K562 (cell line): ENCODE measurements around the gene ZNF32. TPM values are rescaled to one million over a fixed set of nuclear protein-coding genes. Genes with fewer than 3 reads are reported as not detected.
A peak's percentile ranks its signal among the peaks of the same experiment; 100 is the strongest.

Experiments used
- ATAC-seq: fragments of 200-7000 bp; cut with Tn5 transposase; 3 replicates; pipeline ENCODE4 v1.9.1; 2020; ENCODE audit warnings: moderate library complexity
- BruUV-seq: library from RNA; stranded (reverse); fragments of 400-500 nt; replicated peaks from 2 replicates; lab custom pipeline; 2021; lab: Mats Ljungman, UMichigan
- CTCF ChIA-PET: fragments of 300-600 bp; formaldehyde crosslinking; extraction: SDS; loops from one replicate; lab custom pipeline; 2021; ENCODE audit warnings: low intra/inter-chr PET ratio; lab: Yijun Ruan, JAX
- POLR2A ChIA-PET: fragments of 300-600, 350-650 bp; sonication (Branson Sonifier 250); formaldehyde crosslinking; extraction: SDS; loops from one replicate; lab custom pipeline; 2021; ENCODE audit warnings: antibody characterized with exemption, inconsistent platforms; lab: Yijun Ruan, JAX
- DNase-seq, 4 experiments: peaks; one replicate each; pipeline versions ENCODE4 v3.0.0 to v3.0.0-alpha.2; 2011 to 2018; ENCODE audit warnings: low spot score in 3 of 4, mixed read lengths in 3 of 4; ENCODE audit errors: extremely low read depth in 1 of 4
- FAIRE-seq: peaks from 2 replicates; lab custom pipeline; 2011; peaks lifted over from hg19 to GRCh38; lab: Jason Lieb, UNC
- H2AFZ ChIP-seq: 2 replicates; pipeline ENCODE4 v1.6.0; 2011; ENCODE audit warnings: low read depth, low read length, control low read depth, inconsistent platforms
- H3K27ac ChIP-seq: fragments of 200-600 bp; 3 replicates; pipeline ENCODE4 v1.8.0; 2011; ENCODE audit warnings: low read depth, mild to moderate bottlenecking, control low read depth, inconsistent platforms, low read length, moderate library complexity, mixed read lengths; ENCODE audit errors: extremely low read depth
- H3K27me3 ChIP-seq, 2 experiments: fragments of 300-600 bp in 1 of 2; 2 replicates in 1 of 2; 3 replicates in 1 of 2; pipeline versions ENCODE4 v1.6.0 to v1.8.0; 2011; ENCODE audit warnings: inconsistent platforms in 2 of 2, low read length in 2 of 2, mild to moderate bottlenecking in 1 of 2, mixed read lengths in 1 of 2, moderate library complexity in 1 of 2; ENCODE audit not compliant: control insufficient read depth in 2 of 2, insufficient read depth in 2 of 2
- H3K36me3 ChIP-seq: fragments of 300-600 bp; 3 replicates; pipeline ENCODE4 v1.8.0; 2011; ENCODE audit warnings: mild to moderate bottlenecking, low read length, inconsistent platforms; ENCODE audit not compliant: control insufficient read depth, insufficient read depth
- H3K4me1 ChIP-seq, 2 experiments: fragments of 200-600 bp in 1 of 2; replicated peaks in 1 of 2; 2 replicates in 1 of 2; 3 replicates in 1 of 2; pipeline versions ENCODE4 v1.5.1 to v1.8.0; 2011; ENCODE audit warnings: inconsistent platforms in 2 of 2, low read length in 2 of 2, mild to moderate bottlenecking in 1 of 2, mixed read lengths in 1 of 2, moderate library complexity in 1 of 2; ENCODE audit not compliant: control insufficient read depth in 2 of 2, insufficient read depth in 2 of 2
- H3K4me2 ChIP-seq: 2 replicates; pipeline ENCODE4 v1.6.1; 2011; ENCODE audit warnings: low read length, control low read depth, inconsistent platforms, mixed read lengths; ENCODE audit not compliant: insufficient read depth
- H3K4me3 ChIP-seq: fragments of 200-600 bp; sonication (generic), shearing (Covaris generic); 2 replicates; pipeline ENCODE4 v1.5.1; 2016; ENCODE audit warnings: control low read depth, inconsistent platforms
- H3K79me2 ChIP-seq: fragments of 200-600 bp; 3 replicates; pipeline ENCODE4 v1.8.0; 2011; ENCODE audit warnings: low read length, inconsistent platforms; ENCODE audit not compliant: control insufficient read depth, insufficient read depth
- H3K9ac ChIP-seq, 2 experiments: 2 replicates each; pipeline versions ENCODE4 v1.6.0 to v1.6.1; 2011; ENCODE audit warnings: low read depth in 2 of 2, low read length in 2 of 2, control low read depth in 1 of 2, inconsistent platforms in 1 of 2, mild to moderate bottlenecking in 1 of 2, mixed read lengths in 1 of 2; ENCODE audit not compliant: insufficient read depth in 1 of 2
- H3K9me1 ChIP-seq: one replicate; pipeline ENCODE4 v1.6.0; 2011; ENCODE audit warnings: inconsistent platforms, mild to moderate bottlenecking, low read length, moderate library complexity; ENCODE audit not compliant: control insufficient read depth, insufficient read depth
- H3K9me3 ChIP-seq: replicated peaks from 2 replicates; pipeline ENCODE4 v1.5.1; 2011; ENCODE audit warnings: low read depth, low read length, inconsistent platforms; ENCODE audit not compliant: control insufficient read depth, insufficient read depth
- H4K20me1 ChIP-seq: replicated peaks from 2 replicates; pipeline ENCODE4 v1.6.1; 2011; ENCODE audit warnings: low read length, inconsistent platforms, mixed read lengths; ENCODE audit not compliant: control insufficient read depth, insufficient read depth
- FOSL1 ChIP-seq: fragments of 200-800 bp; sonication (Bioruptor generic); conservative IDR thresholded peaks from 2 replicates; pipeline ENCODE4 v1.6.1; 2016; ENCODE audit warnings: missing genetic modification characterization, missing compliant biosample characterization
- KLF6 ChIP-seq: fragments of 250-450 bp; sonication (Bioruptor Pico); IDR thresholded peaks from 2 replicates; pipeline ENCODE4 v1.4.0; 2020; ENCODE audit warnings: mild to moderate bottlenecking, moderate library complexity, borderline replicate concordance
- NR2C1 ChIP-seq, 2 experiments: fragments of 450-650 bp; IDR thresholded peaks; 2 replicates each; pipeline ENCODE4 v1.6.1; 2017; ENCODE audit warnings: mild to moderate bottlenecking in 2 of 2, antibody characterized with exemption in 1 of 2, inconsistent platforms in 1 of 2, missing compliant biosample characterization in 1 of 2, missing genetic modification characterization in 1 of 2
- SMC3 ChIP-seq: conservative IDR thresholded peaks from 2 replicates; pipeline ENCODE4 v1.6.1; 2011; ENCODE audit warnings: low read depth, low read length, improper control_type of control experiment; ENCODE audit not compliant: insufficient read depth
- UBTF ChIP-seq, 2 experiments: IDR thresholded peaks; 2 replicates each; pipeline ENCODE4 v1.6.1; 2012; ENCODE audit warnings: improper control_type of control experiment in 2 of 2, low read depth in 2 of 2, low read length in 2 of 2, borderline replicate concordance in 1 of 2
- ZBTB9 ChIP-seq: fragments of 450-650 bp; formaldehyde crosslinking; IDR thresholded peaks from 2 replicates; pipeline ENCODE4 v1.4.0; 2020; ENCODE audit warnings: mild to moderate bottlenecking, moderate library complexity
- ZNF133 ChIP-seq: fragments of 250-450 bp; sonication (Bioruptor Pico); IDR thresholded peaks from 2 replicates; pipeline ENCODE4 v1.4.0; 2020; ENCODE audit warnings: mild to moderate bottlenecking
- ZNF23 ChIP-seq: fragments of 250-450 bp; sonication (Bioruptor Pico); IDR thresholded peaks from 2 replicates; pipeline ENCODE4 v1.4.0; 2020; ENCODE audit warnings: mild to moderate bottlenecking
- ZNF280B ChIP-seq: fragments of 250-450 bp; sonication (Bioruptor Pico); IDR thresholded peaks from 2 replicates; pipeline ENCODE4 v1.5.1; 2021; ENCODE audit warnings: mild to moderate bottlenecking
- WGBS: fragments of 100-300 bp; shearing (Covaris generic); methylation state at CpG from one replicate; pipeline ENCODE4 v1.1.6; 2016; ENCODE audit warnings: low coverage, mixed read lengths; ENCODE audit not compliant: insufficient coverage; ENCODE audit errors: missing lambda C conversion rate; 5-methylcytosine and 5-hydroxymethylcytosine counted together
- in situ Hi-C: fragments of 300-500 bp; cut with MboI; formaldehyde crosslinking; loops from 4 replicates; pipeline ENCODE4 v1.15.0; 2018; ENCODE audit warnings: inconsistent platforms, mixed read lengths
- intact Hi-C: fragments of 100-400 bp; cut with micrococcal nuclease; formaldehyde crosslinking; loops from 2 replicates; pipeline ENCODE4 v1.14.2; 2022
- polyA plus RNA-seq, 8 experiments: library from polyadenylated mRNA; depleted of rRNA in 4 of 8; stranded (reverse) in 5 of 8; unstranded in 3 of 8; fragments of >200 nt; fragmentation: Nextera tagmentation in 2 of 8; fragmentation: Illumina TruSeq in 1 of 8; extraction: Ambion mirVana in 2 of 8; extraction: Trizol in 1 of 8; gene quantifications; 2 replicates each; pipeline versions ENCODE4 v1.2.1 to v1.2.3, GENCODE V29; 2011 to 2014; ENCODE audit warnings: inconsistent platforms in 1 of 8, missing spikeins in 1 of 8
- total RNA-seq, 7 experiments: library from RNA; depleted of rRNA in 6 of 7; stranded (reverse); fragments of >200 nt in 6 of 7; fragmentation: Illumina TruSeq in 2 of 7; extraction: Trizol in 2 of 7; gene quantifications; 2 replicates each; pipeline versions ENCODE4 v1.2.1 to v1.2.3, GENCODE V29; 2011 to 2021; ENCODE audit warnings: low replicate concordance in 1 of 7

Gene ZNF32
- total and polyA plus RNA-seq, 9 of the 15 experiments (the other 6 are each of a cell fraction or from before 2014, with no cell fraction given) = 17.3 to 57.0 (median 26.3) TPM

- Histone ChIP-seq H3K4me2 (no peak overlapping the region), H3K4me3 (no peak overlapping the region), H2AFZ (no peak overlapping the region), H3K4me1 (peaks cover 0 to 10% of the 10 kb centered on the region in 2 experiments; a peak in 1 of 5 replicates), H3K27me3 (peaks cover 35 to 72% of the 10 kb centered on the region in 2 experiments), H3K36me3 (no peaks in the 10 kb centered on the region), H3K9me1 (no peaks in the 10 kb centered on the region), H3K79me2 (no peaks in the 10 kb centered on the region), H3K27ac (no peak overlapping the region), H3K9ac (no peak overlapping the region), H3K9me3 (no peaks in the 10 kb centered on the region), H4K20me1 (peaks cover 5% of the 10 kb centered on the region; the same call in 1 of the 2 replicates)
- in situ Hi-C loops (loop anchor here (5.0 kb wide), 1 partner anchor 715 kb away; the partner anchor contains the start of gene CXCL12), intact Hi-C loops (loop anchor here (2.0 to 10.0 kb wide), 4 partner anchors 183 to 1195 kb away; no protein-coding TSS in a partner anchor)
- POLR2A ChIA-PET = interaction anchor here (1.0 kb wide), 1 partner anchor 104 kb away, joined by 3 read pairs; no protein-coding TSS in a partner anchor
- peak; percentile 85 for ATAC-seq
- CTCF ChIA-PET = interaction anchor here (0.7 to 1.4 kb wide), 6 partner anchors 113 to 1259 kb away, joined by 3 to 6 read pairs (median 4); no protein-coding TSS in a partner anchor
- peak; percentile 82 to 86 (median 84) for DNase-seq
- BruUV-seq = no TSS peak
- peak; percentile 99 for FAIRE-seq
- WGBS = 9% methylated on average over 15 of the region's 18 CpGs
- no peak for TF ChIP-seq UBTF (IDR thresholded peaks at IDR 0.05; ENCODE audit: borderline replicate concordance in 1 of 2, low read depth in 2 of 2, low read length in 2 of 2)
- TF ChIP-seq ZNF133 = no peak
- no peak for TF ChIP-seq ZNF23 (CRISPR knock-in tag)
- TF ChIP-seq KLF6 (CRISPR knock-in tag) = no peak
- no peak for TF ChIP-seq ZBTB9 (CRISPR knock-in tag)
- no peak for TF ChIP-seq NR2C1 (IDR thresholded peaks at IDR 0.05)
- no peak for TF ChIP-seq NR2C1 (tag; IDR thresholded peaks at IDR 0.05)
- TF ChIP-seq ZNF280B (CRISPR knock-in tag) = no peak
- peak; percentile 81 for TF ChIP-seq SMC3
- no peak for TF ChIP-seq FOSL1 (tag)
Observed at GRCh38 chr10:43671659-43672531, 23.2 kb upstream of the ZNF32 start.
